CD4-positive, alpha-beta T cell treated with Interleukin-12 subunit alpha and Interleukin-12 subunit beta, for 1 hour (primary cell): ENCODE results near the gene CAMTA1.

Source experiments
- DNase-seq: peaks from one replicate; pipeline ENCODE4 v3.0.0-alpha.2; 2020

Gene CAMTA1

DNA sequence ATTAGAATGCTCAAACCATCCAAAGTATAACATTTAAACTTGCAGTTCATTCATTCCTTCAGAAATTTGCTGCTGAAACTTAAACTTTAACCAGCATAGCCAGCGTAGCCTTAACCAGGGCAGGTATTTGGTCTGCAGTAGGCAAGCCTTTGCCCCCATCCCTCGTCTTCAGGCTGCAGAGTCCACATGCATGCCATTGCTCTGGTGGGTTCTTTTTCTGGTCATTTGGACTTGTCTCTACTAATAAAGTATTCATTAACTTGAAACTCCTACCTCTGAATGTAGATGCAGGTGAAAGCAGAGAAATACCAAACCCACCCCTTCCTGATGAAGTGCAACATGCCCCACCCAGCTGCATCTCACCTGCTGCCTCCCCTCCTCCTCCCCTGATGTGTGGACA is 100.2 kb downstream of the CAMTA1 start:
- no peak for DNase-seq

DNA sequence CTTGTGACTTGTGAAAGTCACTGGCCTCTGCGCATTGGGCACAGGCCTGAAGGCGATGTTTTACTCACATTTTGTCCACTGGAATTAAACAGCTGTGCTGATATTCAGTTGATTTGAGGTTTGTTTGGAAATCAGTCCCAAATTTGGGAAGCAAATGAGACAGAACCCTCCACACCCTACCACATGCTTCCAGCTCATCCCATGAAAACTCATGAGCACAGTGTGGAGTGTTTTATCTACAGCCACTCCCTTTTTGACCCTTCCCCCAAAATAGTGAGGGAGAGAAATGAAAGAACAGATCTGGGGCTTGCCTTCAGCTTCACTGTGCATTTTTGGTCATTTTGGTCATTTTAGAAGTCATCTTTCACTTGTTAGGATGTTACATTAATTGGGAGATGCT is 101.3 kb downstream of the CAMTA1 start:
- no peak for DNase-seq

DNA sequence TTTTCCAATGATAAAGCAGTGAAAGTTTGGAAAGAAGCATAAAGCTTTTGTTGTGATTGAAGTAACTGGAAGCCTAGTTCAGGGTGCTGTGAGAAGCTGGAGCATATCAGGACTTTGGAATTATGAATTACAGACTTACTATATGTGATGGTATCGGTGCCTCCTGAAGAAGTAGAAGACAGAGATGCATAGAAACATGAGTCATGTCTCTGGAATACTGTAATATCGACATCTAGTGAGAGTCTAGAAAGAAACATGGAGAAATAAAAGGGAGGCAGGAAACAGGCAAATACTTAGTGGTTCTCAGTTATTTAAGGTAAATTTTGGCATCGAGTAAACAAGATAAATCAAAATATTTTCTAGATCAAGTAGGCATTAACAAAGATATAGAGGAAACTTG is 103.0 kb downstream of the CAMTA1 start:
- no peak for DNase-seq

DNA sequence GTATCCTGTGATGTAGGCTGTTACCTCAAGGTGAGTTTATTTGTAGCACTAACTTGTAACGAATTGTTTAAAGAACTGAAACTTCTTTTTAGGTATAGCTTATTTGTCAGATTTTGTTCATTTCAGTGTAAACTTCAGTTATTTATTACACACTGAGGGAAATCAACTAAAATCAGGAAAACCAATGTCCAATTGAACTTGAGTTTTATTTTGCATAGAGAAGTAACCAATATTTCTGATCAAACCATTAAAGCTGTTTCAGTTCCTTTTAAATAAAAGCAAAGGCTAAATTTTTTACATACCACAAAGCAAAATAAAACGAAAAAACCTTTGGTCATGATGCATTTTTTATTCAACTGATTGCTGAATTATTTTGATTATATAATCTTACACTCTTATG is 103.6 kb downstream of the CAMTA1 start:
- DNase-seq: no peak

DNA sequence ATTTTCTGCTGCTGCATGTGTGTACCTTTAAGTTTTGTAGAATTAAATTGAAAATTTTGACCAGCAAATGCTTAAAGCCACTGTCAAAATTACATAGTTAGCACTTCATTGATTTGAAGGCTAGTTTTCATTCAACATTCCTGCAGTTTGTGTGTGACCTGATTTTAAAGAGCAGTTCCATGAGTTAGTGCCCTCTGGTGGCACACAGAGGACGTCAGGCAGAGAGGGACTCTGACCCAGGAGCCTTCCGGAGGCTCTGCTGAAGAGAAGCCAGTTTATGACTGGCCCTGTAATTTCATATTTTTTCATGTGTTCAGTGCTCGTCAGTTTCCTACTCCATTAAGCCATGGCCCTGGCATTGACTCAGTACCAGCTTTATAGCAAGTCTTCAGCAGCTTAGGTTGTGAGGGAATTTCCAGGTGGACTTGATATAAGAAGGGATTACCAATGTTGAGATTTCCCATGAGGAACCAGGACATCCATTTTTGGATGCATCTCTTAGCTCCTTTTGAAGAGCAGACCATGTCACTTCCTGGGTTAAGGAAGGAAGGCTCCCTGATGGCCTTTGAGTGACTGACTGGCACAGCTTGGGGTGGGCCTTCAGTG is 104.7 kb downstream of the CAMTA1 start:
- peak; percentile 46 for DNase-seq

DNA sequence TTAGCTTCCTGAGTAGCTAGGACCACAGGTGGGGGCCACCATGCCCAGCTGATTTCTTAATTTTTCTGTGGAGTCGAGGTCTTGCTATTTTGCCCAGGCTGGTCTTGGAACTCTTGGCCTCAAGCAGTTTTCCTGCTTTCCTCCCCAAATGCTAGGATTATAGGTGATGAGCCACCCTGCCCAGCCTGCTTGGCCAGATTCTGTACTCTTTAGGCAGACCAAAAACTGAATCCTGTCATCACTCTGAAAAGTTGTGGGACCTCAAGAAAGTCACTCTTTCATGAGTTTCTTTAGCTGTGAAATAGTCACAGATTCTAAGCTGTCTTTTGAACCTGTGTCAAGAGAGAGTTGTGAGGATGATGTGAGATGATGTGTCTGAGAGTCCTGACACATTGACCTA is 105.4 kb downstream of the CAMTA1 start:
- no peak for DNase-seq

DNA sequence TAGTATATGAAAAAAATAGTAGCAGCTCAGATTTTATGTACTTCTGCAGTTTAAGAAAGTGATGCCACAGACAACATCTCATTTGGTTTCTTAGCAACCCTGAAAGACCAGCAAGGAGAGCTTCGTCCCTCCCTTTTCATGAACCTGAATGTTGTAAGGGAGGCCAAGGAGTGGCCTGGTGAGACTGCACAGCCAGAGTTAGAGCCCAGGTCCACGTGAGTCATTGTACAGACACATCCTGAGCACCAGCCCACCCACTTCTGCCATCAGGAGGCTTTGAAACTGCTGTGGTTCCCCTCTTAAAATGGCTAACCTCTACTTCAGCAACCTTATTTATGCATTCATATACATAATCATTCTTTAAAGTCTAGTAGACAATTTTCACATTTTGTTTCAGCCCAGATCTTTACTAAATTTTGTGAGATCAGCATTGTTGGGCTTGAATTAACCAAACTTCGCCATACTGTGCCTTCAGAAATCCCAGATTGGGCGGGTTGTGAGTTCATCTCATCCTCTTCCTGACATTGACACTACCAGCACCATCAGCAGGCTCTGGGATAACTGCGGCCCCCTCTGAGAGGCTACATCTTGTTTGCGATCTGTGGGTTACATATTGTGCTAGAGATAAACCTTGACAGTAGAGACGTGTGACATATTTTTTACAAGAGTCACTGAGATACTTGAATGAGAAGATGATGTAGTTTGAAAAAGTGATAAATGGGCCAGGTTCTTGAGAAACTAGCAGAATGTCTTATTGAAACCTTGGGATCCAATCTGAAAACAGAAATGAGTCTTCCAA is 106.7 kb downstream of the CAMTA1 start:
- DNase-seq: no peak

DNA sequence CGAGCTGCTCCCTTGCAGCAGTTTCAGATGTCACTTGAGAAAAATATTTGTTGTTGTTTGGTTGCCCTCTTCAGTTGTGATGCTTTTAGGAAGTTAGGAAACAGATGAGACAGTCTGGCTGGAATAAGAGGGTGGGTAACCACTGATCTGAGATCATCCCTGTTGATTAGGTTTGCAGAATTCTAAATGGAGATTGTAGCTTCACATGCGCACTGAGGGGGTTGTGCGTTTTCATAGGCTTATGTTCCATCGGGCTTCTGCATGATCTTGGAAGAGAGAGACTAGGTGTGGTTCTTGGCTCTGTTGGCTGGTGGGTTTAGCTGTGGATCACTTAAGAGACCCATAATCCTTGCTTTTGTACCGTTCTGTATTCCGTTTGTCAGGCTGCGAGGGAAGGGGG is 108.1 kb downstream of the CAMTA1 start:
- no peak for DNase-seq

DNA sequence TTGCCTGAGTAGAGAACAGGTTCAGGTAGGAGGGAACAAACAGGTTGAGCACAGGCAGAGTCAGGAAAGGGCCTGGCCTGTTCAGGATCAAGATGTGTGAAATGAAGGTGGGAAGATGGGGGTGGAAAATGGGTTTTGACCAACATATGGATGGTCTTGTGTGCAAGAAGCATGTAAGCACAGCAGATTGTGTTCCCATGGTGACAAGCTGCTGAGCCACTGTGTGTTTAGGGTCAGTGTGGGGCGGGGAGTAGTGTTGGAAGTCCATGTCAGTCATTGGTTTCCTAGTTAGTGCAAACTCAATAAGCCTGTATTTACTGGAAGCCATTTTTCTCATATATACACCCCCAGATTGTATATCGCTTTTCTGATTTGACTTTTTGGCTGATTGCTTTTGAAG is 111.9 kb downstream of the CAMTA1 start:
- DNase-seq: no peak

DNA sequence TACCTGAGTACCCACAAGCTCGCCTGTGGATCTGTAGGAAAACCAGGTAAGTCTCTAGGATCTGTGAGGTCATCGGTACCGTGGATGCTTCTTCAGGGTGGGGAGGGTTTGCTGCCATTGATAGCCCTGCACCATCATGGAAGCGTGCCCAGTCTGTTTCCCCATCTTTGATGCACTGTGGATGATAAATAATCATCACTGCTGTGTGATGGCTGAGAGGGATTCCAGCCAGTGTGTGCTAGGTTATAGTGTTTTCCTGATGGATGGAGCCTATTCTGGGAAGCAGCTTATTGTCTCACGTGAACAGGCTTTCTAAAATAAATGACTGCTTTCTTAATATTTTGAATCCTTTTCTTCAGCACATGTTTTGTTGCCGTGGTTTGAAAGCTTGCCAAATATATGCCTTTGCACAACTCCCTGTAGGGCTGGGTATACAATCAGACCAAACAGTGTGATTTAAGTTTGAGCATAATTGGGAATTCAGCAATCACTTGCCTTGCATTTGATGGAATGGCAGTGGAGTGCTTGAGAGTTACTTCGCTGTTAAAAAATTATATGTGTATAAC is 113.8 kb downstream of the CAMTA1 start:
- no peak for DNase-seq

DNA sequence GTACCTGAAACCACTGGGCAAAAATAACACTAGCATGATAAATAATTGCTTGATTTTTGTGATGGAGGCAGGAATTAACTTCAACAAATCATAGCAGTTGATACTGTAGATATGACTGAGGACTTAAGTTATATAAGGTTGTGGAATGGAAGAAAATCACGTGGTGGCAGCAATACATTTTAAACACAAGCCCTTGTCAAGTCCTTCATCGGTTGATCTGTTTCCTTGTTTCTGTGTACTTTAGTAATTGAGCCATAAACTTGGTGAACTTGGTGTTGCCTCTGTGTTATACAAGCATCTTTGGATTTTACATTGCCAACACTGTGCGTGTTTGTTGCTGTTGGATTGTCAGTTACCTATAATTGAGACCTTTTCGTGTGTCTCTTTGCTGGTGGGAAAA is 114.4 kb downstream of the CAMTA1 start:
- no peak for DNase-seq

DNA sequence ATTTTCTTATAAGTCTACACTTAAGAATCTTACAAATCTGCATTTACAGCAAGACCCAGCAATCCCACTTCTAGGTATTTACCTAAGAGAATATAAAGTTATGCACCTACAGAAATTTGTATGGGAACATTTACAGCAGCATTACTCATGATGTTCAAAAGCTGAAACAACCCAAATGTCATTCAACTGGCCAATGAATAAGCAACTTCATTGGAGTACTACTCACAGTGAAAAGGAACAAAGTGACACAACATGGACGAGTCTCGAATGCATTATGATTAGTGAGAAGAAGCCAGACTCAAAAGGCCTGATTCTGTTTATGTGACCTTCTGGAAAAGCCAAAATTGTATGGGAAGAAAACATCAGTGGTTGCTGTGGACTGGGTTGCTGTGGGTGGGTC is 116.9 kb downstream of the CAMTA1 start:
- DNase-seq: no peak

DNA sequence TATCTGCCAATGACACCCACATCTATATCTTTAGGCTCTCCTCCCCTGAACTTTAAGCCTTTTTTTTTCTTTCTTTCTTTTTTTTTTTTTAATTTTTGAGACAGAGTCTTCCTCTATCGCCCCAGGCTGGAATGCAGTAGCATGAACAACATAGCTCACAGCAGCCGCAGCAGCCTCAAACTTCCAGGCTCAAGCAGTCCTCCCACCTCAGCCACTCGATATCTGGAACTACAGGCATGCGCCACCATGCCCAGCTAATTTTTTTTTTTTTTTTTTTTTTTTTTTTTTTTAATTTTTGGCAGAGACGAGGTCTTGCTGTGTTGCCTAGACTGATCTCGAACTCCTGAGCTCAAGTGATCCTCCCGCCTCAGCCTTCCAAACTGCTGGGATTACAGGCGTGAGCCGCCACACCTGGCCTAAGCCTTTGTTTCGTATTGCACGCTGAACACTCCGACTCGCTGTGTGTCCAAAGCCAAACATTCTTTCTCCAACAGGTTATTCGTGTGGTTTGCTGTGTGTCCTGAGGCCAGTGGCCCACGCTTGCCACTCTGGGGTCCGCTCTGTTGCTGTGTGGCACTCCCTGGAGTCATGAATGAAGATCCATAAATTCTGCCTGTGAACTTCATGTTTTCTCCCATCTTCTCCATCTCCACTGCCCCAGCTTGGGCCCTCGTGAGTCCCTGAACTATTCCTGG is 119.4 kb downstream of the CAMTA1 start:
- DNase-seq: no peak

DNA sequence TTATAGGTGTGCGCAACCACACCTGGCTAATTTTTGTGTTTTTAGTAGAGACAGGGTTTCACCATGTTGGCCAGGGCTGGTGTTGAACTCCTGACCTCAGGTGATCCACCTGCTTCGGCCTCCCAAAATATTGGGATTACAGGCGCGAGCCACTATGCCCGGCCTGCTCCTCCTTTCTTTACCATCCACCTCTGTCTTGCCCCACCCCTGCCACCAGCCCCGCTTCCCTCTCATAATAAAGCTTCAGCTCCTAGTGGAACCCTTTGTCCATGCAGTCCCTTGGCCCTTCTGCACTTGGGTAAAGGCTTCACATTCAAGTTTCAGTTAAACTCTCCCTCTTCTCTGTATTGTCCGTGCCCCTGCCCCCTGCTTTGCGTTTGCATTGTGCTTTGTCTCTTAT is 120.1 kb downstream of the CAMTA1 start:
- no peak for DNase-seq

DNA sequence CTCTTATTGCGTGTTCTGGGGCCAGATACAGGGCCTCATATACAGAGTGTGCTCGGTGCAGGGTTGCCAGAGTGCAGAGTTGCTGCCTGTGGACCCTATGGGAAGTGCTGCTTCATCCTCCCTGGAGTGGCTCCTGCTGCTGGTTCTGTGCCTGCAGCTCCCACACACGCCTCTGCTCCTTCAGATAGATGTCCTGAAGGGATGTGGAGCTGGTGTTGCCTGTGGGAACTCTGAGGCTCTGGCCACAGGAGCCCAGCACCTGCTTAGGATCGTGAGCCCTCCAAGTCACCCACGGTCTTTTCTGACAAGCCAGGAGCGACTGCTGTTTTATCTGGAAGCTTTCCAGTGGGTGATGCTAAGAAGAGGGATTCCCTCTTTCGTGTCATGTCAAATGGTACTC is 120.5 kb downstream of the CAMTA1 start:
- no peak for DNase-seq

DNA sequence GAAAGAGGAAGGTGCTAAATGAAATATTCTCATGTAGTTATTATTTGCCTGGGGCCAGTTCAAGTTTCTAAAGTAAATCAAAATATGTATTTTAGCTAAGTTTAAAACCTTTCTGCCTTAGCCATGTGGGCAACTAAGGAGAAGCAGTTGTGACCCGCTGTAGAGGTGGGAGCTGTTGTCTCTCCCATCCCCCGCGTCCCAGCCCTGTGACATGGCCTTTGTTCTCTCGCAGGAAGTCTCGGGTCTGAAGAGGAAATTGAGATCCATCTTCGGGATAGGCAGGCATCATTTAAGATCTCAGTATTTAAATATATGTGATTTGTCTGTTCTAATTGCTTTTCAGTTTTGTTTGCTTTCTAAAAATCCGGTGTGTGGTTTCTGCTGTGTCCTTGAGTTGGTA is 121.5 kb downstream of the CAMTA1 start:
- no peak for DNase-seq

DNA sequence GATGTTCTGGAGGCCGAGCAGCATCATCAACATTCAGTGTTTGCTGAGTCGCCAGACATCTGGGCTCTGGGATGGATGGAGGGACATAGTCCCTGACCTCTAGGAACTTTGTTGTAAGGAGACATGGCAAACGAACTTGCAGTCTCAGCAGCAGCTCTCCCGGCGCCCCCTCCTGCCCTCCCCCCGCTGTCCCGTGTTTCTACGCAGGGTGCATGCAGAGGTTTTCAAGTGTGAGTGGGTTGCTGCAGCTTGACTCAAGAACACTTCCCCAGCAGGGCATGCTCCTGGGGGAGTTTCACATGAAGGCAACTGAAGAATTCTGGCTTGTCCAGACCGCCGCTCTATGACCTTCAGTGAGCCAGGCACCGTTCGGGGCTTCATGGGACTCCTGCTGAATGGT is 121.9 kb downstream of the CAMTA1 start:
- DNase-seq: no peak

DNA sequence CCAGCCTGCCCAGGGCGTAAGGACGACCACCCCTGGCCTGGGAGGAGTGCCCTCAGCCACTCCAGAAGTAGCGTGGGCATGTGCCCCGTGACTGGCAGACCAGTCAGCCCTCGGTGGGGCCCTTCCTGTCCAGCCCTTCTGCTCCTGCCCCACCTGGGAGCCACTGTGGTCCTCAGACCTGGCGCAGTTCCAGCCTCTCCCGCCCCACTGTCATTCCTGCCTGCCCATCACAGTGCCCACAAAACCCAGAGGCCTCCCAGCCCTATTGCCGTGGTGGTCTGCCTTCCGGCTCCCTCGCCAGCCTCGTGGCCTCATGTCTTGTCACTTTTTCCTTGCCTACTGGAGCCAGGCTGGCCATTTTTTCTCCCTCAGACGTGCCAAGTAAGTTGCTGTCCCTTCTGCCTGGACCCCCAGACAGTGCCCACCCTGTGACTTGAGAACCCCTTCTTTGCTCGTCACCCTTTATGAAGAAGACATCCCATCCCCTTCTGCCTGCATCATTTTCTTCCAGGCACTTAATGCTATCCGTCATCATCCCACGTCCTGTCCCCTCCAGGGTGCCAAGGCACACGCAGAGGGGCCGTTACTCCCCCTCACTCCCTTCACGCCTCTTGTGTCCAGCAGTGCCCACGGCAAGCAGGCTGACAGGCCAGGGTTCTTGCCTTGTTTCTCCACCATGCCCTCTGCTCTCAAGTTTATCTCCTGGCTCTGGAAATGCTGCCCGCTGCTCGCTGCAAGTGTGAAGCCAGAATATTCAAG is 122.6 kb downstream of the CAMTA1 start:
- no peak for DNase-seq

DNA sequence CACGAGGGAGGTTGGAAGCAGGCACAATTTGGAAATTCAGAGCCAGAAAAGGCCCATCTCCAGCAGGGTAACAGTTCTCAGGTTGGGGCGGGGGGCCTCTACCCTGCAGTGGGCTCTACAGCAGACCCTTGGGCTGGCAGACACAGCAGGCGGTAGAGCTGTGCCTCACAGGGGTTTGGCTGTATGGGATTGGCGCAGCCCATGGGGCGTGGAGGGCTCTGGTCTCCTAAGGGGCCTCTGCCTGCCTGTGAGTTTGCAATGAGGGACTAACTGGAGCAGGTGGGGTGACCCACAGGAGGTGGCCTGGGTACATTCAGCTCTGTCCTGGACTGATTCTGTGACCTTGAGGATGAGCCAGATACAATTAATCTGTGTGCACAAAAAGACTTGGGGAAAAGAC is 124.1 kb downstream of the CAMTA1 start:
- DNase-seq: no peak

DNA sequence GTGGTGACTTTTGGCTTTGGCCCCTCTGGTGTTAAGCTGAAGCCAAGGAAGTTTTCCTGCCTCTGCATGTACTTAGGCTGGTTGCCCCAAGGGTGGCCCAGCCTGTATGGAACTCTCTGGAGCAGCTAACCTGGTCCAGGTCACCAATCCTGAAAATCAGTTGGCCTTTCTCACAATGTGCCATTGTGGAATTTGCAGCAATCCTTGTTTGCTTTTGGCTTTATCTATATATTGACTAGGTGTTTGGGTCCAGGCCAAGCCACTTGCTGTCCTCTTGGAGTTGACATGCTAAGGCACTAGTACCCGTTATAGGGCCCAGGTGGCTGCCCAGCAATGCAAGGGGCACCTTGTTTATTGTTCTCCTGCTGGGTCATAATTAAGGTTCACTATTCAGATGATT is 124.6 kb downstream of the CAMTA1 start:
- DNase-seq: no peak

DNA sequence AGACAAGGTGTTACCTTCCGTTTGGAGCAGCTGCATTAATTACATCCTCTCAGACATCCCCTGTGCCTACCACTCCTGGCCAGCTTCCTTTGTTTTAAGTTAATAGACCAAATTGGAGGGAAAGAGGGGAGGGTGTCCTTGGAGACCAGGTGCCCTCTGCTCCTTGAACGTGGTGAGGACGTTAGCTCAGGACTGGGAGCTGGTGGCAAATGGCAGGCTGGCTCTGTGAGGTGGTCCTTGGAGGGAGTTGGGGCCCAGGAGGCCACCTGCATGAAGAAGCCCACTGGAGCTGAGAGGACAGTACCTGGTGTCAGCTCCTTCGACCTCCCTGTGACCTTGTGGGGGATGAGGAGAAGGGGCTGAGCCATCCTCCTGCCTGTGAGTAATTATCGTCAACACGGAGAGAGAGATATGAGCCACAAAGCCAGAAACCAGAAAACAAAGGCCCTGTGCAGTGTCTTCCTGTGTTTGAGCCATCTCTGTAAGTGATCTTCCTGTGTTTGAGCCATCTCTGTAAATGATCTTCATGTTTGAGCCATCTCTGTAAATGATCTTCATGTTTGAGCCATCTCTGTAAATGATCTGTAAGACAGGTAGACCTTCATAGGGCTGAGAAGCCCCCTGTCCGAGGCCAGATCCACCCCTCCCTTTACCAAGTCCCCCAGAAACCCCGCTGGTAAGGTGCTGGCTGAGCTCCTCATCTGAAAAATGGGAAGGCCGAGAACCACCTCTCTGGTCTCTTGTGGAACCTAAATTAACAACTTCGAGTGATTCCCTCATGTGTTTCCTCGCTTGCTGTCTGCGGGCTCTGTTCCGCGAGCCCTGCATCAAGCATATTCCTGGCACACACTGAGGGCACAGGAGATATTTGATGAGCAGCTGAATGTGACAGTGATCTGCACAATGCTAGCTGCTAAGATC is 126.0 kb downstream of the CAMTA1 start:
- no peak for DNase-seq

DNA sequence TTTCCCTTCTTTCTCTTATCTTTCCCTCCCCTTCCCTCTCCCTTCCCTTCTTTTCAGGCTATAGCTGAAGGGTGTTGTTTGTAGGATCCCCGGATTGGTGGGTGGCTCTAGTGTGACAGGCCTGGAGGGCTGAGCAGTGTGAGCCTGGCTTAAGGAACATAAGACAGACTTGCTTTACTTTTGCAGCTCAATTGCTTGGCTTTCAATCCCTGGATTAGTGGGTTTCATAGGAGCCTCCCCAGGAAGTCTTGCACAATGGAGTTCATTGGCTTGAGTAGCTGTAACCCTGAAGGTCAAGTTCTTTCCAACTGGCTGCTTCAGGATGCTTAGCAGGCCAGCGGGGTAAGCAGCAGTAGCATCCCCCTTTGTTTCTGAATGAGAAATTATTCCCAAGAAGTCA is 126.7 kb downstream of the CAMTA1 start:
- DNase-seq: no peak
